GOT3 (cell line): ENCODE measurements around the gene LACTB.

Experiments used
- DNase-seq: peaks from one replicate; lab custom pipeline; 2025; ENCODE audit warnings: mixed read lengths; lab: John Stamatoyannopoulos, UW

The LACTB gene, protein sequence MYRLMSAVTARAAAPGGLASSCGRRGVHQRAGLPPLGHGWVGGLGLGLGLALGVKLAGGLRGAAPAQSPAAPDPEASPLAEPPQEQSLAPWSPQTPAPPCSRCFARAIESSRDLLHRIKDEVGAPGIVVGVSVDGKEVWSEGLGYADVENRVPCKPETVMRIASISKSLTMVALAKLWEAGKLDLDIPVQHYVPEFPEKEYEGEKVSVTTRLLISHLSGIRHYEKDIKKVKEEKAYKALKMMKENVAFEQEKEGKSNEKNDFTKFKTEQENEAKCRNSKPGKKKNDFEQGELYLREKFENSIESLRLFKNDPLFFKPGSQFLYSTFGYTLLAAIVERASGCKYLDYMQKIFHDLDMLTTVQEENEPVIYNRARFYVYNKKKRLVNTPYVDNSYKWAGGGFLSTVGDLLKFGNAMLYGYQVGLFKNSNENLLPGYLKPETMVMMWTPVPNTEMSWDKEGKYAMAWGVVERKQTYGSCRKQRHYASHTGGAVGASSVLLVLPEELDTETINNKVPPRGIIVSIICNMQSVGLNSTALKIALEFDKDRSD

DNA sequence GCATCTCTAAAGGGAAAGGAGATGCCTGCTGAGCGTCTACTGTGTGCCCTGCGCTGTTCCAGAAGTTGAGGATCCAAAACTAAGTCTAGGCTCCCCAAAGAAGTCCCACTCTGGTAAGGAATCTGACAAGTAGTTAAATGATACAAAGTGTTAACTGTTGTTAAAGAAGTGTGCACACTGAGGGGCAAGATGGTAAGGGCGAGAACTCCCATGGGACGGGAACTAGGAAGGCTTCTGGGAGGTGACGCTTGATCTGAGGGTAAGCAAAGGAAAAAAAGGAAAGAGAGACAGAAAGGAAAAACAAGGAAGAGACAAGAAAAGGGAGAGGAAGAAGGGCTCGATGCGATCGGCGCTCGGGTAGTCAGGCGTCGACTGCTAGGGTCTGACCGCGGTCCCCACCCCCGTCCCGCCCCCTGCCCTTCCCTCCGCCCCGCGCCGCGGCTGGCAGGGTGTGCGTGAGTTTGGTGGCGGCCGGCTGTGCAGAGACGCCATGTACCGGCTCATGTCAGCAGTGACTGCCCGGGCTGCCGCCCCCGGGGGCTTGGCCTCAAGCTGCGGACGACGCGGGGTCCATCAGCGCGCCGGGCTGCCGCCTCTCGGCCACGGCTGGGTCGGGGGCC is at the start of gene LACTB:
Gene LACTB, plus strand, starts transcription at position 480 of the 620 bp plus-strand sequence. Its CDS starts 11 bp downstream, at position 491.
- DNase-seq, result peak; percentile 46

DNA sequence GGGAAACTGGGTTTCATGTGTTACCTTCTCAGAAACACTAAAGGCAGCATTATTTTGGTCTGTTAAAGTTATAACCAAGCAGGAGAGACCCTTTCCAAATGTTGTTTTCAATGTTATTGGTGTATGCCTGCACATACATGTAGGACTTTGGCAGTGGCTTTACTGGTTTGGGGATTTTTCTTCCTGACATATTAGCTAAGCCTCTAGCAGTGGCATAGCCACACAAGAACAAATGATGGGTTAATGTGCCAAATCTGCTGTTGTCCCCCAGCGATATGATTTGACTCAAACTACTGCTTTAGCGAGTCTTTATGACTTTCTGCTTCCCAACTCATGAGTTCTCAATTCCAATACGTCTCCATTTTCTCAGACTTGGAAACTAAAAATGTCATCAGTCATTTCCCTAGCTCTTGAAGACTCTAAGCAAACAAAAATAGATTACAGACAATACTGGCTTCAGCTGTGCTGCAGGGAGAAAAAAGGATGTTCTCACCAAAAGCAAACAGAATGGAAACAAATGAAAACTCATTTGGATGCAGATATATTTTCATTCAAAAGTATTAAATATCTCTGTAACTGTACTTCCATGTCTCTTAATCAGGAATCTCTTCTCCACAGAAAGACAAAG is 49.5 kb upstream of the LACTB start:
- no peak for DNase-seq

DNA sequence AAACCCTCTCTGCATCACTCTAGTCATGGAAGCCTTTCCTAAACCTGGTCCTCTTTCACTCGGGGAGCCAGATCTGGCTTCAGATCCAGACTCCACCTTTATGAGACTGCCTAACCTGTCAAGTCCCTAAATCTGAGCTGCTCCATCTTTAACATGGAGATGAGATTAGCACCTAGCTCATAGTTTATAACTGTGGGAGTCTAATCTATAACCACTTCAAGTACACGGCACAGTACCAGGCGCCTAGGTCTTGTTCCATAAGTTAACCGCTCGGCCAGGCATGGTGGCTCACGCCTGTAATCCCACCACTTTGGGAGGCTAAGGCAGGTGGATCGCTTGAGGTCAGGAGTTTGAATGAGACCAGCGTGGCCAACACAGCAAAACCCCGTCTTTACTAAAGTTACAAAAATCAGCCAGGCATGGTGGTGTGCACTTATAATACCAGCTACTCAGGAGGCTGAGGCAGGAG is 48.8 kb upstream of the LACTB start:
- DNase-seq, result no peak

DNA sequence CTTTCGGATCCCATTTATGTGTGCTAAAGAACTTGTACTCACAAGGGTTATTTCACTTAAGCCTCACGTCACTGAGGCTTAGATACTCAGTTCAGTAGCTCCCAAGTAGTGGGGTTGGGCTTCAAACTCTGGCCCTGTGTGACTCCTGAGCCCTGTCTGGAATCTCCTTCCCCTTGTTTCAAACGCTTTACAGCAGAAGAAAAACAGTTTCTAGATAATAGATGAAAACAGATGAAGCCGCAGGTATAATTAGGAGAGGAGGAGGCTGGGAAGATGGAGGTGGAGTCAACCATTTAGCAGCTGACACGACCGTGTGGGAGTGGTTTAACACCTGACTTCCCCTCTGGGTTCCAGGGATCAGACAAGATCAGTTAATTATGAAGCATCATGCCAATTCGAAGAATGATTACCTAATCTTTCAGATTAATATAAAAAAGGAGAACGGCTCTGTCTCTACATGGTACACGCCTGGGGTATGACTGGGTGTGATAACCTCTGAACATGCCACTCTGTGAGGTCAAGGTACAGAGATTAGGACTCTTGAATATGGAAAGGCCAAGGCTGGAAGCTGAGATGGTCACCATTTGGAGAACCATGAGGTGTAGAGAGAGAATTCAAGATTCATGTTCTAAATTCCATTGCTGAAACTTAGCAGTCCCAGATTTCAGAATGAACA is 48.0 kb upstream of the LACTB start:
- DNase-seq, result no peak

DNA sequence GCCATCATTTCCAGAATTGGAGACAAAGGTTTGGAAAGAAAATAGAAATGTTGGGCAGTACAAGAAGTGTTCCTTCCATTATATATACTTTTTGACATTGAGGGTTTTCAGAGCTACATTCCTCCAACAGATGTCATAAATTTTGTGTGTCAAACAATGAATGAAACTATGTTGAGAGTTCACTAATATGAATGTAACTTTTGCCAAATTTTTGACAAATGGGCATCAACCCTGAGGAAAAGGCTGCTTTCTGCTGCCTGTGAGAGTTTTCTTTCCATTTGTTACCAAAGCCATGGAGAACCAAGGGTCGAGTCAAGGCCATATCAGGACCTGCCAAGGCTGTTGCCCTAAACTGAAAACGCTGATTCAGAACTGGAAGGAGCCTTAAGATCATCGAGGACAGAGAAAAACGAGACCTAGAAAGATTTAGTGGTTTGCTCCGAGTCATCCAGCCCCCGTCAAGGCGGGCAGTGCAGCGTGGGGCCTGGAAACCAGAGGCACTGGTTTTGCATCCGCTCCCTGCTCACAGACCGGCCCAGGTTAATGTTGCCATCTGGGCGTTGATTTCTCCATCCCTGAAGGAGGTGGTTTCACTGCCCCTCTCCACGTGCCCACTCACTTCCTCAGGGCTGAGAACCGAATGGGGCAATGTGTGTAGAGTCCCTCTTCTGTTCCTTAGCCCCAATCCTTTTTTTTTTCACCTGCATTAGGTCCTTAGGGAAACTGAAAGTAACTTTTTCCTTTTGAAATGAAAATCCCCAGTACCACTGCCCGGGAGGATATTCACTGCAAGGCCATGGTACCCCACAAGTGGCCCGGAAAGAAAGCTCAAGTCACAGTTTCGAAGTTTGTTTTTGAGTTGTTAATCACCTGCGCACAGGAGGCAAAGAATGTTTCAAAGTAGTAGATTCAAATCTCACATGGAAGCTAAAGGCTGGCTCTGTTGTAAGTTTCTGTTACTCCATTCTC is 46.4 kb upstream of the LACTB start:
- DNase-seq, result no peak

DNA sequence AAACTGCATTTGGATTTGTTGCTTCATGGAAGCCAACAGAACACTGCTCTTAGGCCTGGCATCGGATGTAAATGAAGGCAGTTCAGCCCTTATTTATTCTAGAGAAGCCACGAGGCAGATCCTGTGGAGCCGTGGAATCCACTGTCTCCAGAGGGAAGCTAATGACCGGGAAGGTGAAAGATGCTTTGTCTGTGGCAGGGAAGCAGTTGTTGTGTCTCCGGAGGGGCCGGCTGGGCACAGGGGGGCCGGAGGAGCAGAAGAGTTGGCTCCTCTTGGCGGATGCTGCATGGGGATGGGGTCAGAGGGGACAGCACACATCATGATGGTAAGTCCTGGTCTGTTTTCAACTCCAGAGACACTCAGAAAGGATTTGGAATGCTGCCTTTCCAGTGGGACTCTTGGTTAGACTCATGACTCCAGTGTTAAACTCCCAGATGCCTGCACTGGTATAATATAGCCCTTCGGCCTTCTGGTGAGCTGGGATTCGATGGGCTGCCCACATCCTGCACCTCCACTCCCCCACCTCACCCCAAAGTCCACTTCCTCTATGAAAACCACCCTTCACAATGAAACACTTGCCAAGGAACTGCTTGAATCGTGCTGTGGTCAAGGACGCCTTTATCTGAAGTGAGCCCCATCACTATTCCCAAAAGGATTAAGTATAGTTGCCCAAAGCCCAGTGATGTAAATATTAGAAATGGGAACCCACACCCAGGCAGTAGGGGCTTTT is 45.5 kb upstream of the LACTB start:
- DNase-seq, result no peak

DNA sequence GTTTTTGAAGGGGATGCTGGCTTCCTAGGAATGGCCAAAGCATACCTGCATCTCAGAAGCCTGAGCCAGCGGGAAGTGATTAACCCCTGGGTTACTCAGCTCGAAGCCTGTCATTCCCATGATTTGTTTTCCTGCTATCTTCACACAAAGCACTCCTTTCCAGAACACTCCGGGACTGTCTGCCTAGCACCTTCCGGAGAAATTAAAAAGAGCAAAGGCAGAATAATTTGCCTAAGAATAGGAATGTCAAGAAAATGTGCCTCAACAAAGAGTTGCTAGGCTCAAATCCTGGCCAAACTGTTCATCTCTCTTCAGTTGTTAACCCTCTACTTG is 45.0 kb upstream of the LACTB start:
- no peak for DNase-seq

DNA sequence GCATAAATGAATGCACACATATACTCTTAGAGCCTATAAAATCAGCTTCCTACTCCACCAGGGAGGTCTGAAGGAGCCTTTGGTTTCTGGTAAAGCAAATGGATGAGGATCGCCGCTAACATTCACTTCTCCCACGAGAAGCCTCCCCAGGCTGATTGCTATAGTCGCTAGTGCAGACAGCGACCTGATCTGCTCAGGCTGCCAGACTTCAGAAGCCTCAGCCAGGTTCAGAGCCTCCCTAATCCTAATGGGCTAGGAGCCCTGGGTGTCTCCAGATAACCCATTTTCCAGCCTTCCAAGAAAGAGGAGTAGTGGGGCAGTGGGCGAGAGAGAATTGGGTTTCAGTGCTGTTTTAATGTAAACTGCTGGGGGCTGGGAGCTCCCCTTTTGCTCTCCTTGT is 43.7 kb upstream of the LACTB start:
- DNase-seq, result no peak

DNA sequence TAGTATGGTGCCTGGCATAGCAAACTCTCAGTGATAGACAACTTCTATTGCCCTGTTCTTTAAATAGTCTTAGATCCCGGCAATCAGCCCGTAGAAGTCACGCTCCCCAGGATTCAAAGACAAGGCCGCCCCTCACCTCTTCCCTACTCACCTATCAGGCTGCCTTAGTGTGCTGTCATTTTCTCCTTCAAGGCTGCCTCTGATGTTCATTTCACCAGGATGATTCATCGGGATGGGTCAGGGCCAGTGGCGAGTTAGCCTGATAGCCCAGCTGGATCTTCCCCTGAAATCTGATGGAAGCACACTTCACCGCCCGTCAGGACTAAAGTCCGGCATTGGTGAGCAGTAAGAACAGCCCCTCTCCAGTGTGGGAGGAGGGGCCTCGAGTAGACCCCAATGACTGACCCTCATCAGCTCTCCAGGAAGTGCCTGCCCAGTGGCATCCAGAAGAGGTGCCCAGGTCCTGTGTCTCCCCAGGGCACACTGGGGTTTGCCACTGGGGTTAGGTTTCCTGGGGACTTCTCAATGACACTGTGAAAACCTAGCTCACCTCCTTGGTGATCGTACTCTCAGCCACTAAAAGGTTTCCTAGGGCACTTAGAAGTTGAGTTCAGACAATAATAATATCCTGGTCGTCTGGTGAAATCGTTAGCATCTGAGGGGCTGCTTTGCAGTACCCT is 41.6 kb upstream of the LACTB start:
- DNase-seq, result no peak

DNA sequence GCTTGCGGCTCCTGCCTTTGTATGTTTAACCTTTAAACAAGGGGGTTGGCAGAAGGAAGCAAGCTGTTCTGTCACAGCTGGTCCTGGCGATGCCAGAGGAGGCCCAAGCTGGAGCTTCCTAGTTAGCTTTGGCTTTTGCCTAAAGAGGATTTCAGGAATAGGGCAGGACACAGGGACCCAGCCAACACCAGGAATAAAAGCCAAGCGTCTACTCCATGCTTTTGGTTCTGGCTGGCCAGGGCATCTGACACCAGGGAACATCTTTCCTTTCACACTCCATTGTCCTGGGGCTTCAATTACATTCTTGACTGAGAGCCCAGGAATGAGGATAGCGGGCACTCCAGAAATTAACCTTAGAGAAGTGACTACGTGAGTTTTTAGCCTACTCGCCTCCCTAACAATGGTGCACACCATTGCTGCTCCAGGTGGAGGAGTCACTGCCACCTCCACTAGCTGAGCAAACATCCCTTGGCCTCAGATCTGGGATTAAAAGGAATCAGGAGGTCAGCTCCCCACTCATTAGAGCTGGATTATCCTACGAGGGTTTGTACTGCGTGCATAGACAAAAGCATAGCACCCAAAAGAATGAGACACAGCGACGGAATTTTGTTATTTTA is 40.9 kb upstream of the LACTB start:
- DNase-seq, result no peak

DNA sequence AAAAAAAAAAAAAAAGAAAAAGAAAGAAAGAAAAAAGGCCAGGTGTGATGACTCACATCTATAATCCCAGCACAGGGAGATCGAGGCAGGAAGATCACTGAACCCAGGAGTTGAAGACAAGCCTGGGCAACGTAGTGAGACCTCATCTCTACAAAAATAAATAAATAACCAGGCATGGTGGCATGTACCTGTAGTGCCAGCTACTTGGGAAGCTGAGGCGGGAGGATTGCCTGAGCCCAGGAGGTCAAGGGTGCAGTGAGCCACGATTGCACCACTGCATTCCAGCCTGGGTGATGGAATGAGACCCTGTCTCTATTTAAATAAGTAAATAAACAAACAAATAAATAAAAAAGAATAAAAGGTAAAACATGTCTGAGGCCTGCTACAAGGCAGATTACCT is 39.3 kb upstream of the LACTB start:
- DNase-seq, result no peak

DNA sequence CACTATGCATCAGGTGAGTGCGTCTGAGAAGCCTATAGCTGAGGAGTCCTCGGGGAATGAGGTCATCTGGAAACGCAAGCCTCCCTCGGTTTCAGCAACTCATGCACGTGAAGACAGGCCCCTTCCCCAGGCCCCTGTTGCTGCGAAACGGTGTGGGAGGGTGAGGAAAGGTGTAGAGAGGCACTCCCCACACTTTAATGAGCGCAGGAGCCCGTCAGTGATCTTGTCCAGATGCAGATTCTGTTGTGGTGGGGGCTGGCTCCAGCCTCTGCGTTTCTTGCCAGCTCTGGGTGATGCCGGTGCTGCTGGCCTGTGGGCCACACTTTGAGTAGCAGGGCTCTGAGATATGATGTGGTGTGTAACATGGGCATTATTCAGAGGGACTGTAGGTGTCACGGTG is 38.6 kb upstream of the LACTB start:
- DNase-seq, result no peak

DNA sequence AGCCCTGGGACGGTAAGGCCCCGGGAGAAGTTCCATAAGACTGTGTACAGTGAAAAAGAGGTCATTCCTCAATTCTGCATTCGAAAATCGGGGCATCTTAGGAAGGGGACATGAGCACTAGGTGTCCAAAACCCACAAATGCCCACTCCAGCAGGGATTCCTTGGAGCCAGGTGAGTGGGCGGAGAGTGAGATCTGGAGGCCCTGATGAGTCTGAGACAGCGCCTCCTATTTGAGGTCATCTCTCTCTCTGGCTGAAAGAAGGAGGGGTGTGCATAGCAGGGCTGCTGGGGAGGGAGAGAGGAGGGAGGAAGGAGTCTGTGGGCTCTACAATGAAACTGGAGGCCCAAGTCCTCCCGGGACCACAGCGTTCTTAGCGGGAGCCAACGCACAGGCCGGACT is 38.1 kb upstream of the LACTB start:
- DNase-seq, result no peak

DNA sequence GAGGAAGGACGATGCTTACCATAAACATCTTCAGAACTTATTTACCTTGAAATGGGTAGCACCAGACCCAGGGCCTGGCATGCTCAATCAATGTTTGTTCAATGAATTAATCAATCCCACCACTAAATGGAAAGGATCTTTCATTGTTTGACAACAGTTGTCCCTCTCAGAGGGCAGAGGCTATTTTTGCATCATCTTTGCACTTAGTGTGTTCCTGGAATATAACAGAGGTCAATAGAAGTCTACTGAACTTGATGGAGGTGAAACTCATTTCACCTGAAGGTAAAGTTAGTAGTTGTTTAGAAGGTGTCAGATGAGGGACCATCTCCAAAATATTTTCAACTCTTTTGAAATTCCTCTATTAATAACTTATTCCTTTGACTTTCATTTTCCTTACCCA is 36.9 kb upstream of the LACTB start:
- no peak for DNase-seq

DNA sequence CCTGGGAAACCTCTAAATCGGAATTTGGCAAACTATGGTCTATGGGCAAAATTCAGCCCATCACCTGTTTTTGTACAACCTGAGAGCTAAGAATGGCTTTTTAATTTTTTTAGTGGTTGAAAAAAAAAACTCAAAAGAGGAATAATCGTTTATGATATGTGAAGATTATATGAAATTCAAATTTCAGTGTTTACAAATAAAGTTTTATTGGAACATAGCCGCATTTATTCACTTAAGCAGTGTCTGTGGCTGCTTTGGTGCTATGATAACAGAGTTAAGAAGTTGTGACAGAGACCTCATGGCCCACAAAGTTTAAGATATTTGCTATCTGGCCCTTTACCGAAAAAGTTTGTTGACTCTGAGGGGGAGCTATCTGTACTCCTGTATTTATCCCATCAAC is 36.4 kb upstream of the LACTB start:
- DNase-seq, result no peak

DNA sequence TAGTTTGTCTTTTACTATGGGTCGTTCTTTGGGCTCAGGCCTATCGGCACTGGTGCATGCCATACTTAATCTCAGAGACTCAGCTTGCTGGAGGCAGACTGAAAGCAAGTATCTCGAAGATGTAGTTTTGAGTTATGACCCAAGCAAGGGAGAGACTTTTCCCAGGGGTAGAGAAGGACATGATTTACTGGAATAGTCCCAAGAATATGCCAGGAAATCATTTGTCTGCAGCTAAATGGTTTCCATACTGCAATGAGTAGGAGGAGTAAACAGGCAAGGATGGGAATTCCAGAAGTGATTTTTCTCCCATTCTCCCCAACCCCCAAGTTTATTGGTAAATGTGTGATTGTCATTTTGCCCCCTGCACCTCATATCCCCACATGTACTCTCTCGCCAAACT is 35.4 kb upstream of the LACTB start:
- DNase-seq, result no peak

DNA sequence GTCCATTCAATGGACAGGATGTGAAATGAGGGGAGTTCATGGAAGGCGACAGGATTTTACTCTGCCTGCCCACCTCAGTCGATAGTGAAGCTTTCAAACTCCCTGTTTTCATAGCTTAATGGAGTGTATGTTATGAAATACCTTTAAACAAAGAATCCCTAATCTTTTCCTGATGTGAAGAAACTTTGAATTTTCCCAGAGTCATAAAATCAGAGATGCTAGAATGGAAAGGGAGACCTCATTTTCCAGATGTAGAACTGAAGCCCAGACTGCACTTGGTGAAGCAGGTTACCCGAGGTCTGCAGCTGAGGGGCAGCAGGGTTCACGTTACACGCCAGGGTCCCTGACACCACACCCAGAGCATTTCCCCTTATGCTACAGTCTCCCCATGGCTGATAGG is 34.7 kb upstream of the LACTB start:
- no peak for DNase-seq

DNA sequence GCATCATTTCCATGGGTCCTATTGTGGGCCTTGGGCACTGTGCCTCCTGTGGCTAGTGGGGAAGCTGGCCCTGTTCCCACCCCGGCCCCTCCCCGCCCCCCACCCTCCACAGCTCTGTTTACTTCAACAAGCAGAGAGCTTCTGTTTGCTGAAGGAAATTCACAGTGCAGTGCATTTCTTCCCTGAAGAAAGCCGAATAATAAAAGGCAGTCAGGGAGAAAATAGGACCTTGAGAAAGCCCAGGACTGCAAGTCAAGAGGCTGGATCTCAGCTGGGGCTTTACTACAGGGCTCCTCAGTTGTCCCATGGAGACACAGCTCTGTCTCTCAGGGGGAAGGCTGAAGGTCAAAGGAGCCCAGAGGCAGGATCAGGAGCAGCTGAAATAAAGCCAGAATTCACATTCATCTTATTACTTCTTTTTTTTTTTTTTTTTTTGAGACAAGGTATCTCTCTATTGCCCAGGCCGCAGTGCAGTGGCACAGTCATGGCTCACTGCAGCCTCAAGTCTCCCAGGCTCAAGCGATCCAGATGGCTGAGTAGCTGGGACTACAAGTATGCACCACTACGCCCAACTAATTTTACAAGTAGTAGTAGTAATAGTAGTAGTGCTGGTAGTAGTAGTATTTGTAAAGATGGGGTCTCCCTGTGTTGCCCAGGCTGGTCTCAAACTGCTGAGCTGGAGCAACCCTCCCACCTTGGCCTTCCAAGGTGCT is 33.0 kb upstream of the LACTB start:
- DNase-seq, result no peak
